Endodermal cell (in vitro differentiated cells): ENCODE results near the gene GPC6. TPM values are rescaled to one million over a fixed set of nuclear protein-coding genes. Genes with fewer than 3 reads are reported as not detected.

Source experiments
- DNase-seq: peaks from one replicate; pipeline ENCODE4 v3.0.0-alpha.2; 2017
- H3K27ac ChIP-seq: 2 replicates; pipeline ENCODE4 v1.5.1; 2013; ENCODE audit warnings: mild to moderate bottlenecking, low read depth, low read length, moderate library complexity
- H3K27me3 ChIP-seq: 2 replicates; pipeline ENCODE4 v1.6.1; 2013; ENCODE audit warnings: mild to moderate bottlenecking, low read length, moderate library complexity; ENCODE audit not compliant: insufficient read depth, control insufficient read depth, poor library complexity, severe bottlenecking
- H3K36me3 ChIP-seq: 2 replicates; pipeline ENCODE4 v1.7.0; 2013; ENCODE audit warnings: mild to moderate bottlenecking, low read length, moderate library complexity; ENCODE audit not compliant: control insufficient read depth, insufficient read depth
- H3K4me1 ChIP-seq: one replicate; pipeline ENCODE4 v1.7.0; 2013; ENCODE audit warnings: low read length; ENCODE audit not compliant: control insufficient read depth, insufficient read depth
- H3K4me3 ChIP-seq: 2 replicates; pipeline ENCODE4 v1.5.1; 2013; ENCODE audit warnings: mild to moderate bottlenecking, low read length, moderate library complexity
- H3K9ac ChIP-seq: 2 replicates; pipeline ENCODE4 v1.6.1; 2013; ENCODE audit warnings: mild to moderate bottlenecking, low read length, moderate library complexity; ENCODE audit not compliant: poor library complexity, severe bottlenecking; ENCODE audit errors: extremely low read depth
- H3K9me3 ChIP-seq: 2 replicates; pipeline ENCODE4 v1.6.1; 2013; ENCODE audit warnings: mild to moderate bottlenecking, low read length, moderate library complexity; ENCODE audit not compliant: control insufficient read depth
- H3K27ac Mint-ChIP-seq: 2 replicates; pipeline ENCODE4 v1.8.0; 2020; ENCODE audit warnings: mixed read lengths
- H3K27me3 Mint-ChIP-seq: 2 replicates; pipeline ENCODE4 v1.8.0; 2021; ENCODE audit warnings: mild to moderate bottlenecking, mixed read lengths; ENCODE audit not compliant: insufficient read depth
- H3K36me3 Mint-ChIP-seq: 2 replicates; pipeline ENCODE4 v1.8.0; 2020; ENCODE audit warnings: low read depth, mixed read lengths
- H3K4me1 Mint-ChIP-seq: 2 replicates; pipeline ENCODE4 v1.8.0; 2020; ENCODE audit warnings: mixed read lengths
- H3K4me3 Mint-ChIP-seq: 2 replicates; pipeline ENCODE4 v1.8.0; 2020; ENCODE audit warnings: mild to moderate bottlenecking, moderate library complexity, mixed read lengths
- H3K9me3 Mint-ChIP-seq: 2 replicates; pipeline ENCODE4 v1.8.0; 2020; ENCODE audit warnings: mild to moderate bottlenecking, mixed read lengths
- WGBS, 2 experiments: methylation state at CpG; one replicate each; pipeline versions ENCODE4 v1.1.5 to v1.1.7; 2013; ENCODE audit warnings: missing lambda C conversion rate in 2 of 2, mixed read lengths in 1 of 2; ENCODE audit not compliant: insufficient coverage in 1 of 2, insufficient read length in 1 of 2; 5-methylcytosine and 5-hydroxymethylcytosine counted together
- total RNA-seq, 2 donors: library from RNA; stranded (reverse); fragmentation: NEBNext Ultra II Directional in 1 of 2; extraction: Animal tissue kit (Norgen Biotek cat#: 25700) in 1 of 2; gene quantifications; 2 replicates in 1 of 2; 3 replicates in 1 of 2; pipeline ENCODE4 v1.2.1, GENCODE V29; 2021
- TF ChIP-seq, protein P1 (sequence below): fragments of 200-600 bp; sonication (generic); conservative IDR thresholded peaks from 2 replicates; pipeline ENCODE4 v1.5.0; 2021; ENCODE audit warnings: antibody characterized with exemption, mild to moderate bottlenecking

The GPC6 gene
- total RNA-seq, 2 donors from 2014 or later = 69.6 to 80.4 TPM

DNA sequence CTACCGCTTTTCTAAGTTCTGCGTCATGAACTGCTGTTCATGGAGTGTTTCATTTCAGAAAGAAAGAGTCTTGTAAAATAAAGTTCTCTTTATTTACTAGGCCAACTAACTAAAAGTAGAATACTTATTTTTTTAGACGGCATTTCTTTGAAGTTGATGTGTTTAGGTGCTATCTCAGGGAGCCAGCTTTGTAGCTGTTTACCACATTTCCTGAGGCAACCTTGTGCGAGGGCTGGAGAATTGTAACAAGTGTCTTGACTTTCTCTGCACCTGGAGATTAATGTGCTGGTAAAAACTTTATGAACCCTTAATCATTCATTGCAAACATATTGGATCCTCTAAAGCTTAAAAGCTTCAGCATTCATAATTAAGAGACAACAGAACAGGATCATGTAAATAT, 229.3 kb downstream of the GPC6 start:
- Mint-ChIP-seq H3K27me3 (no peaks in the 10 kb centered on the region), H3K9me3 (peaks cover 4% of the 10 kb centered on the region), H3K4me1 (peaks cover 18% of the 10 kb centered on the region), H3K4me3 (no peak overlapping the region), H3K36me3 (peaks cover 12% of the 10 kb centered on the region), H3K27ac (no peak overlapping the region)
- Histone ChIP-seq H3K9me3 (peaks cover 13% of the 10 kb centered on the region), H3K36me3 (peaks cover 13% of the 10 kb centered on the region), H3K9ac (no peak overlapping the region), H3K27me3 (no peaks in the 10 kb centered on the region), H3K27ac (no peak overlapping the region), H3K4me1 (no peaks in the 10 kb centered on the region), H3K4me3 (no peak overlapping the region)
- TF ChIP-seq, protein P1, sequence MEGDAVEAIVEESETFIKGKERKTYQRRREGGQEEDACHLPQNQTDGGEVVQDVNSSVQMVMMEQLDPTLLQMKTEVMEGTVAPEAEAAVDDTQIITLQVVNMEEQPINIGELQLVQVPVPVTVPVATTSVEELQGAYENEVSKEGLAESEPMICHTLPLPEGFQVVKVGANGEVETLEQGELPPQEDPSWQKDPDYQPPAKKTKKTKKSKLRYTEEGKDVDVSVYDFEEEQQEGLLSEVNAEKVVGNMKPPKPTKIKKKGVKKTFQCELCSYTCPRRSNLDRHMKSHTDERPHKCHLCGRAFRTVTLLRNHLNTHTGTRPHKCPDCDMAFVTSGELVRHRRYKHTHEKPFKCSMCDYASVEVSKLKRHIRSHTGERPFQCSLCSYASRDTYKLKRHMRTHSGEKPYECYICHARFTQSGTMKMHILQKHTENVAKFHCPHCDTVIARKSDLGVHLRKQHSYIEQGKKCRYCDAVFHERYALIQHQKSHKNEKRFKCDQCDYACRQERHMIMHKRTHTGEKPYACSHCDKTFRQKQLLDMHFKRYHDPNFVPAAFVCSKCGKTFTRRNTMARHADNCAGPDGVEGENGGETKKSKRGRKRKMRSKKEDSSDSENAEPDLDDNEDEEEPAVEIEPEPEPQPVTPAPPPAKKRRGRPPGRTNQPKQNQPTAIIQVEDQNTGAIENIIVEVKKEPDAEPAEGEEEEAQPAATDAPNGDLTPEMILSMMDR = no peak
- DNase-seq = no peak
- 89 to 100% methylated on average over 1 to 4 of the region's 4 CpGs for WGBS, 2 experiments

- Histone ChIP-seq H3K4me1 (no peaks in the 10 kb centered on the region), H3K36me3 (no peaks in the 10 kb centered on the region), H3K4me3 (no peak overlapping the region), H3K9ac (no peak overlapping the region), H3K27me3 (no peaks in the 10 kb centered on the region), H3K27ac (no peak overlapping the region), H3K9me3 (no peaks in the 10 kb centered on the region)
- H3K4me3 Mint-ChIP-seq = no peak overlapping the region
- H3K27me3 Mint-ChIP-seq = no peaks in the 10 kb centered on the region
- no peaks in the 10 kb centered on the region for H3K9me3 Mint-ChIP-seq
- DNase-seq = no peak
- peaks cover 18% of the 10 kb centered on the region for H3K4me1 Mint-ChIP-seq
- TF ChIP-seq, protein P1 = no peak
- no peaks in the 10 kb centered on the region for H3K36me3 Mint-ChIP-seq
- no peak overlapping the region for H3K27ac Mint-ChIP-seq
These were observed 233.4 kb downstream of the GPC6 start for GRCh38 chr13:93460005-93460404.

DNA sequence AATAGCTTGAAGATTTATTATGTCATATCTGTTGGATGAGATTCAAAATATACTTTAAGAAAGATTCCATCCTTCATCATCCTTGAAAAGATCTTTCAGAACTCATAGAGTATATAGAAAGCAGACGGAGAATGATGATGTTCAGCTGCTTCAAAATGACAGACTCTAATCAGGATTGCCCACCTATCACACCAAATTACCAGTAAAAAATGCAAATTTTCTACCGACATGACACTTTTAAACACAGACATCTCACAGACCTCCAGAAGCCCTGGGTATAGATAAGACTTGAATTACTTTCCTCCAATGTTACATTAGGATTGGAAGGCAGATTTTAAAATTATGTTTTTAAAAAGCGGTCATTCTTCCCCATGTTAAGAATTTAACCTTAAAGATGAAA, 235.5 kb downstream of the GPC6 start:
- Mint-ChIP-seq H3K36me3 (no peaks in the 10 kb centered on the region), H3K9me3 (no peaks in the 10 kb centered on the region), H3K27me3 (no peaks in the 10 kb centered on the region), H3K4me1 (peaks cover 3% of the 10 kb centered on the region), H3K4me3 (no peak overlapping the region), H3K27ac (no peak overlapping the region)
- no peak for DNase-seq
- Histone ChIP-seq H3K27ac (no peak overlapping the region), H3K36me3 (no peaks in the 10 kb centered on the region), H3K9me3 (peaks cover 2% of the 10 kb centered on the region), H3K27me3 (no peaks in the 10 kb centered on the region), H3K4me3 (no peak overlapping the region), H3K4me1 (no peaks in the 10 kb centered on the region), H3K9ac (no peak overlapping the region)
- TF ChIP-seq, protein P1 = no peak
- WGBS, 2 experiments = 95 to 100% methylated on average over 1 to 2 of the region's 3 CpGs
